HepG2 (cell line): ENCODE data around the gene PPP2R5E. TPM values are rescaled to one million over a fixed set of nuclear protein-coding genes. Genes with fewer than 3 reads are reported as not detected.

Experiments
- ATAC-seq: fragments of 200-7000 bp; cut with Tn5 transposase; 3 replicates; pipeline ENCODE4 v1.9.1; 2020; ENCODE audit warnings: mild to moderate bottlenecking, moderate library complexity
- BruUV-seq: library from RNA; stranded (reverse); fragments of 400-500 nt; replicated peaks from 2 replicates; lab custom pipeline; 2021; lab: Mats Ljungman, UMichigan
- CTCF ChIA-PET: fragments of 300-600 bp; formaldehyde crosslinking; extraction: SDS; loops from one replicate; lab custom pipeline; 2021; ENCODE audit warnings: low total read pairs, inconsistent platforms, low intra/inter-chr PET ratio; lab: Yijun Ruan, JAX
- POLR2A ChIA-PET: fragments of 350-600 bp; sonication (Branson Sonifier 250); formaldehyde crosslinking; loops from one replicate; lab custom pipeline; 2020; ENCODE audit warnings: antibody characterized with exemption, inconsistent platforms; lab: Yijun Ruan, JAX
- DNase-seq: peaks from one replicate; pipeline ENCODE4 v3.0.0-alpha.2; 2015; ENCODE audit warnings: low spot score
- FAIRE-seq: peaks from 3 replicates; lab custom pipeline; 2011; peaks lifted over from hg19 to GRCh38; lab: Jason Lieb, UNC
- H2AFZ ChIP-seq: one replicate; pipeline ENCODE4 v1.6.1; 2011; ENCODE audit warnings: low read length, inconsistent platforms
- H3K27ac ChIP-seq: fragments of 300-600 bp; 3 replicates; pipeline ENCODE4 v1.8.0; 2011; ENCODE audit warnings: mixed run types, mild to moderate bottlenecking, mixed read lengths, low read length, inconsistent platforms; ENCODE audit not compliant: insufficient read depth; ENCODE audit errors: extremely low read length
- H3K27me3 ChIP-seq, 2 experiments: fragments of 200-600 bp in 1 of 2; 2 replicates in 1 of 2; 3 replicates in 1 of 2; pipeline versions ENCODE4 v1.6.0 to v1.8.0; 2011; ENCODE audit warnings: low read length in 2 of 2, mild to moderate bottlenecking in 2 of 2, moderate library complexity in 2 of 2, inconsistent platforms in 1 of 2; ENCODE audit not compliant: insufficient read depth in 2 of 2, control insufficient read depth in 1 of 2
- H3K36me3 ChIP-seq, 2 experiments: fragments of 200-600 bp in 1 of 2; replicated peaks in 1 of 2; 2 replicates in 1 of 2; 3 replicates in 1 of 2; pipeline versions ENCODE4 v1.5.1 to v1.8.0; 2011; ENCODE audit warnings: low read length in 2 of 2, inconsistent platforms in 1 of 2; ENCODE audit not compliant: insufficient read depth in 2 of 2, control insufficient read depth in 1 of 2
- H3K4me1 ChIP-seq: 2 replicates; pipeline ENCODE4 v1.5.1; 2012; ENCODE audit warnings: low read length, inconsistent platforms; ENCODE audit not compliant: insufficient read depth
- H3K4me2 ChIP-seq: 2 replicates; pipeline ENCODE4 v1.6.0; 2011; ENCODE audit warnings: low read depth, low read length, inconsistent platforms
- H3K4me3 ChIP-seq, 3 experiments: fragments of 200-600 bp in 1 of 3; sonication (generic), shearing (Covaris generic) in 1 of 3; replicated peaks in 1 of 3; 2 replicates each; pipeline ENCODE4 v1.5.1; 2011 to 2016; ENCODE audit warnings: low read length in 3 of 3, inconsistent platforms in 2 of 3, low read depth in 2 of 3, mild to moderate bottlenecking in 2 of 3, control low read depth in 1 of 3, mixed read lengths in 1 of 3; ENCODE audit not compliant: insufficient read depth in 1 of 3
- H3K79me2 ChIP-seq: one replicate; pipeline ENCODE4 v1.6.1; 2011; ENCODE audit warnings: low read length, inconsistent platforms; ENCODE audit not compliant: insufficient read depth
- H3K9ac ChIP-seq: 2 replicates; pipeline ENCODE4 v1.6.0; 2011; ENCODE audit warnings: mild to moderate bottlenecking, low read depth, low read length, inconsistent platforms; ENCODE audit not compliant: insufficient read depth
- H3K9me3 ChIP-seq: 2 replicates; pipeline ENCODE4 v1.5.1; 2012; ENCODE audit warnings: mild to moderate bottlenecking, low read length
- H4K20me1 ChIP-seq: 2 replicates; pipeline ENCODE4 v1.6.0; 2011; ENCODE audit warnings: inconsistent platforms, mild to moderate bottlenecking, low read length, moderate library complexity; ENCODE audit not compliant: insufficient read depth
- CHCHD3 ChIP-seq: sonication (generic); formaldehyde crosslinking; IDR thresholded peaks from 2 replicates; pipeline ENCODE4 v1.8.0; 2022; ENCODE audit warnings: mild to moderate bottlenecking, missing genetic modification reagents, moderate library complexity
- PHF21A ChIP-seq: sonication (generic); formaldehyde crosslinking; IDR thresholded peaks from 2 replicates; pipeline ENCODE4 v1.5.0; 2020; ENCODE audit warnings: mild to moderate bottlenecking, missing genetic modification reagents
- ZFP41 ChIP-seq: sonication (generic); formaldehyde crosslinking; IDR thresholded peaks from 2 replicates; pipeline ENCODE4 v1.4.0; 2020; ENCODE audit warnings: mild to moderate bottlenecking, missing genetic modification reagents, borderline replicate concordance
- WGBS: methylation state at CpG from one replicate; pipeline ENCODE4 v1.1.6; 2017; ENCODE audit warnings: low lambda C conversion rate; 5-methylcytosine and 5-hydroxymethylcytosine counted together
- in situ Hi-C: cut with HindIII; loops from 2 replicates; pipeline ENCODE4 v1.10.0; 2017; ENCODE audit warnings: low pct_unique_long_range_greater_than_20kb; ENCODE audit not compliant: extremely low pct_ligation_motif_present
- intact Hi-C: fragments of 100-400 bp; cut with micrococcal nuclease; formaldehyde crosslinking; loops from one replicate; pipeline ENCODE4 v1.10.0; 2022; ENCODE audit not compliant: unreplicated experiment
- polyA plus RNA-seq, 8 experiments: library from polyadenylated mRNA; depleted of rRNA in 3 of 8; stranded (reverse) in 7 of 8; unstranded in 1 of 8; fragments of >200 nt; fragmentation: Illumina TruSeq in 4 of 8; extraction: Trizol in 4 of 8; gene quantifications; 2 replicates each; pipeline versions ENCODE4 v1.2.1 to v1.2.3, GENCODE V29; 2011 to 2016; ENCODE audit warnings: low read depth in 4 of 8, missing spikeins in 1 of 8, mixed read lengths in 1 of 8; ENCODE audit not compliant: insufficient read depth in 1 of 8
- total RNA-seq, 5 experiments: library from RNA; depleted of rRNA; stranded (reverse); fragments of >200 nt; fragmentation: Illumina TruSeq; extraction: Trizol; gene quantifications; 2 replicates each; pipeline ENCODE4 v1.2.3, GENCODE V29; 2016; ENCODE audit warnings: low read depth in 1 of 5

The PPP2R5E gene
- total and polyA plus RNA-seq, 2 of the 13 experiments (the other 11 are each of a cell fraction or from before 2014, with no cell fraction given): 8.9 to 11.0 TPM

- in situ Hi-C loops (no loop called here), intact Hi-C loops (no loop called here)
- no TSS peak for BruUV-seq
- H3K79me2 ChIP-seq: no peaks in the 10 kb centered on the region
- ATAC-seq (no peak), DNase-seq (no peak), FAIRE-seq (no peak)
- H3K9me3 ChIP-seq: no peaks in the 10 kb centered on the region
- H3K4me3 ChIP-seq: no peak overlapping the region
- no peak overlapping the region for H3K4me2 ChIP-seq
- no peak for TF ChIP-seq PHF21A
- ChIA-PET CTCF (no interaction called here), POLR2A (no interaction called here)
- H4K20me1 ChIP-seq: no peaks in the 10 kb centered on the region
- H3K27me3 ChIP-seq: no peaks in the 10 kb centered on the region; a peak in 1 of 5 replicates
- H2AFZ ChIP-seq: no peak overlapping the region
- H3K9ac ChIP-seq: no peak overlapping the region
- H3K27ac ChIP-seq: no peak overlapping the region
- peaks cover 5 to 22% of the 10 kb centered on the region in 2 experiments; a peak in 3 of 5 replicates for H3K36me3 ChIP-seq
- no peaks in the 10 kb centered on the region for H3K4me1 ChIP-seq
Measured at GRCh38 chr14:63405715-63406114, 137.5 kb downstream of the PPP2R5E start.

DNA sequence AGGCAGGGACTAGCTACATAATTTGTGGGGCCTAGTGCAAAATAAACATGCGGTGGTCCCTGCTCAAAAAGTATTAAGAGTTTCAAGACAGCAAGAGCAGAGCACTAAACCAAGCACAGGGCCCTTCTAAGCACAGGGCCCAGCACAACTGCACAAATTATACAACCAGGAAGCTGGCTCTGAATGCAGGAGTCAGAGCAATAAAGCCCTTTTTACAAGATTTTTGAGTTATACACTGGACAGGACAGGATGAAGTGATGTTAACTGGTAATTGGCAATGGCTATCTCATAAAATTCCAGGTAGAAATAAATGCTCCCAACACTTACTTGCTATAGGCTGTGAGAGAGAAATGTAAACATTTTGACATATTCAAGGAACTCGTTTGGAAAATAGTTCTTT lies 138.3 kb downstream of the PPP2R5E start:
- no peaks in the 10 kb centered on the region for H3K9me3 ChIP-seq
- ATAC-seq: no peak
- H3K4me3 ChIP-seq: no peak overlapping the region
- H3K36me3 ChIP-seq: peaks cover 5 to 16% of the 10 kb centered on the region in 2 experiments; a peak in 3 of 5 replicates
- no peak overlapping the region for H3K4me2 ChIP-seq
- no TSS peak for BruUV-seq
- no peaks in the 10 kb centered on the region for H4K20me1 ChIP-seq
- H2AFZ ChIP-seq: no peak overlapping the region
- in situ Hi-C loops (no loop called here), intact Hi-C loops (no loop called here)
- CTCF ChIA-PET: no interaction called here
- no peaks in the 10 kb centered on the region for H3K79me2 ChIP-seq
- H3K27me3 ChIP-seq: no peaks in the 10 kb centered on the region; a peak in 1 of 5 replicates
- no peak for DNase-seq
- no peak overlapping the region for H3K27ac ChIP-seq
- no peak for FAIRE-seq
- TF ChIP-seq ZFP41 (CRISPR knock-in tag) (no peak), CHCHD3 (CRISPR knock-in tag) (no peak)
- no peaks in the 10 kb centered on the region for H3K4me1 ChIP-seq
- WGBS: 94% methylated on average over 2 of the region's 2 CpGs
- no peak overlapping the region for H3K9ac ChIP-seq
- POLR2A ChIA-PET: no interaction called here
